HFFc6 (cell line): Measurements from ENCODE around the gene HOXD10. TPM values are rescaled to one million over a fixed set of nuclear protein-coding genes. Genes with fewer than 3 reads are reported as not detected.

ENCODE experiments used
- DNase-seq: peaks from one replicate; pipeline ENCODE4 v3.0.0-alpha.2; 2018
- H3K27ac Mint-ChIP-seq: 2 replicates; pipeline ENCODE4 v1.8.0; 2020; ENCODE audit warnings: mild to moderate bottlenecking, mixed read lengths
- H3K27me3 Mint-ChIP-seq: 2 replicates; pipeline ENCODE4 v1.8.0; 2021; ENCODE audit warnings: mild to moderate bottlenecking, moderate library complexity, mixed read lengths; ENCODE audit not compliant: insufficient read depth
- H3K36me3 Mint-ChIP-seq: 2 replicates; pipeline ENCODE4 v1.8.0; 2021; ENCODE audit warnings: low read depth, mixed read lengths
- H3K4me1 Mint-ChIP-seq: 2 replicates; pipeline ENCODE4 v1.8.0; 2020; ENCODE audit warnings: low read depth, mixed read lengths
- H3K4me3 Mint-ChIP-seq: 2 replicates; pipeline ENCODE4 v1.8.0; 2020; ENCODE audit warnings: mild to moderate bottlenecking, moderate library complexity, mixed read lengths
- H3K9me3 Mint-ChIP-seq: 2 replicates; pipeline ENCODE4 v1.8.0; 2020; ENCODE audit warnings: mild to moderate bottlenecking, mixed read lengths
- CTCF ChIP-seq: fragments of 200-600 bp; sonication (generic); IDR thresholded peaks from 2 replicates; pipeline ENCODE4 v1.5.0; 2021; ENCODE audit warnings: antibody characterized with exemption, mild to moderate bottlenecking
- total RNA-seq, 6 experiments: library from RNA; stranded (reverse); fragmentation: NEBNext Ultra II Directional; extraction: Animal tissue kit (Norgen Biotek cat#: 25700); gene quantifications; 2 replicates in 1 of 6; 3 replicates in 5 of 6; pipeline ENCODE4 v1.2.3, GENCODE V29; 2021

HOXD10 gene
- total RNA-seq, 6 experiments from 2014 or later: 10.9 to 14.5 (median 12.8) TPM

GRCh38 chr2:176160986-176161824 lies 44.6 kb downstream of the HOXD10 start:
- H3K9me3 Mint-ChIP-seq: peaks cover 8% of the 10 kb centered on the region
- peaks cover 84% of the 10 kb centered on the region for H3K27me3 Mint-ChIP-seq
- peak overlapping the region; percentile 85 for H3K4me3 Mint-ChIP-seq
- H3K4me1 Mint-ChIP-seq: peaks cover 31% of the 10 kb centered on the region
- TF ChIP-seq CTCF: no peak
- peaks cover 8% of the 10 kb centered on the region; the same call in 1 of the 2 replicates for H3K36me3 Mint-ChIP-seq
- no peak for DNase-seq
- no peak overlapping the region for H3K27ac Mint-ChIP-seq

- peak; percentile 31 for DNase-seq
- no peak for TF ChIP-seq CTCF
- Mint-ChIP-seq H3K4me1 (peaks cover 31% of the 10 kb centered on the region), H3K36me3 (peaks cover 8% of the 10 kb centered on the region; the same call in 1 of the 2 replicates), H3K27ac (no peak overlapping the region), H3K4me3 (peak overlapping the region; percentile 85), H3K27me3 (peaks cover 83% of the 10 kb centered on the region), H3K9me3 (peaks cover 8% of the 10 kb centered on the region)
These were observed 45.4 kb downstream of the HOXD10 start for GRCh38 chr2:176161825-176162626.

- H3K27ac Mint-ChIP-seq: no peak overlapping the region
- no peak for TF ChIP-seq CTCF
- H3K36me3 Mint-ChIP-seq: peaks cover 8% of the 10 kb centered on the region; the same call in 1 of the 2 replicates
- peaks cover 8% of the 10 kb centered on the region for H3K9me3 Mint-ChIP-seq
- peaks cover 76% of the 10 kb centered on the region for H3K27me3 Mint-ChIP-seq
- peaks cover 22% of the 10 kb centered on the region for H3K4me1 Mint-ChIP-seq
- no peak for DNase-seq
- H3K4me3 Mint-ChIP-seq: no peak overlapping the region
These were observed 46.5 kb downstream of the HOXD10 start for GRCh38 chr2:176162911-176163671.

GRCh38 chr2:176163672-176164056 lies 47.1 kb downstream of the HOXD10 start:
- no peak for TF ChIP-seq CTCF
- Mint-ChIP-seq H3K4me1 (peaks cover 16% of the 10 kb centered on the region), H3K4me3 (no peak overlapping the region), H3K27me3 (peaks cover 70% of the 10 kb centered on the region), H3K27ac (no peak overlapping the region), H3K36me3 (peaks cover 8% of the 10 kb centered on the region; the same call in 1 of the 2 replicates), H3K9me3 (peaks cover 8% of the 10 kb centered on the region)
- DNase-seq: no peak

- no peak overlapping the region for H3K4me3 Mint-ChIP-seq
These were observed 47.6 kb downstream of the HOXD10 start for GRCh38 chr2:176164201-176164600.

More at GRCh38 chr2:176164201-176164600, 47.6 kb downstream of the HOXD10 start:
- Mint-ChIP-seq H3K9me3 (peaks cover 8% of the 10 kb centered on the region), H3K4me1 (peaks cover 16% of the 10 kb centered on the region), H3K36me3 (peaks cover 8% of the 10 kb centered on the region; the same call in 1 of the 2 replicates), H3K27me3 (peaks cover 68% of the 10 kb centered on the region), H3K27ac (no peak overlapping the region)
- DNase-seq: no peak
- no peak for TF ChIP-seq CTCF
